GM10266 (cell line): ENCODE measurements around the gene PIR.
A peak's percentile ranks its signal among the peaks of the same experiment; 100 is the strongest.

Source experiments
- DNase-seq: peaks from one replicate; pipeline ENCODE4 v3.0.0; 2012; ENCODE audit errors: extremely low spot score
- TF ChIP-seq, protein P1 (sequence below): IDR thresholded peaks from 2 replicates; pipeline ENCODE4 v1.5.1; 2012; ENCODE audit warnings: mild to moderate bottlenecking, low read depth; ENCODE audit not compliant: control insufficient read depth, insufficient read depth; ENCODE audit errors: missing control alignments

PIR gene

DNA sequence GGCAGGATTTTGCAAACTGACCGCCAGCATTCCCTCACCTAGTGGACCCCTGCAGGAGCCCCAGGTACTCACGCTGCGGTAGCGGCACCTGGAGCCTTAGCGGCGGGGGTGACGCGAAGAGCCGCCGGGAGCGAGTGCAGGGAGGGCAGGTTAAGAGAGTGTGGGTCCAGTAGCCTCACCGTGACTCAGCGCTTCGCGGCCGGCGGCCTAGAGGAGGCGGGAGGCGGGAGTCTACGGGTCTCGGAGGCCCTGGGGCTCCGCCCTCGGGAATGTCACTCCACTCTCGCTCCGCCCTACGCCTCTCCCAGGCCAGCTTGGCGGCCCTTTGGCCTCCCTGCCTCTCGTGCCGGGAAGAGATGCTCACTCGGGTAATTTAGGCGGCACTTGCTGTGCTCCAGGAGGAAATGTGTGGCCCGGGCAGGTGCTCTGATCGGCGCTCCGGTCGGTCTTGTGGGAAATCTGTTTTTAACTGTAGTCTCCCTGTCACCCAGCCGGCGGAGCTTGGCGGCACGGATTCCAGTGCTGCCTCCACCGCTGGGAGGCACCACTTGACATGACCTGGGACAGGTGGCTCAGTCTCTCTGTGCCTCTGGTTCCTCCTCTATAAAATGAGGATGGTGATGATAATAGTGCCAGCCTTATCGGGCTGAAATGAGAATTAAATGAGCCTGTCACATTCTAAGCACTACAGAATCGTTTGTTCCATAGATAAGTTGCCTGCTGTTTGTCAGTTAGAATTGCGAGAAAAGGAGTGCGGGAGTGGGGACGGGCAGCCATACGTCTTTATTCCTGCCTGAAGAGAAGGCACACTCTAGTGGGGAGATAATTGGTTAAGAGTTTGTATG, at the start of gene PIR:
PIR (minus strand) TSS at position 216 of the 845 bp plus-strand sequence. CDS start 2,076 bp downstream, outside the sequence.
- DNase-seq, result peak; percentile 62

DNA sequence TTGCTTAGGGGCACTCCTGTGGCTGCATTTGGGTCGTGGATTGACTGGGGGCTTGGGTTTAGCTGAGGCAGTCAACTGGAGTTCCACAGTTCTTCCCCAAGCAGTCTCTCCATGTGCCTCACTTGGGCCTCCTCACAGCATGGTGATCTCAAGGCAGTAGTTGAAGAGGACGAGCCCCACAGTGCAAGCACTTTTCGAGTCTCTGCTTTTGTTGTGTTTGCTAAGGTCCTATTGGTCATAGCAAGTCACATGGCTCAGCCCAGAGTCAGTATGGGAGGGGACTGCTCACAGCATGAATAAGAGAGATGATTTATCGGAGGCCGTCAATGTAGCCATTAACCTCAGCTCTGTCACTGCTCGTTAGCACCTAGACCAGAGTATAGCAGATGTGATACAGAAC, 37.2 kb upstream of the PIR start:
- TF ChIP-seq, protein P1, sequence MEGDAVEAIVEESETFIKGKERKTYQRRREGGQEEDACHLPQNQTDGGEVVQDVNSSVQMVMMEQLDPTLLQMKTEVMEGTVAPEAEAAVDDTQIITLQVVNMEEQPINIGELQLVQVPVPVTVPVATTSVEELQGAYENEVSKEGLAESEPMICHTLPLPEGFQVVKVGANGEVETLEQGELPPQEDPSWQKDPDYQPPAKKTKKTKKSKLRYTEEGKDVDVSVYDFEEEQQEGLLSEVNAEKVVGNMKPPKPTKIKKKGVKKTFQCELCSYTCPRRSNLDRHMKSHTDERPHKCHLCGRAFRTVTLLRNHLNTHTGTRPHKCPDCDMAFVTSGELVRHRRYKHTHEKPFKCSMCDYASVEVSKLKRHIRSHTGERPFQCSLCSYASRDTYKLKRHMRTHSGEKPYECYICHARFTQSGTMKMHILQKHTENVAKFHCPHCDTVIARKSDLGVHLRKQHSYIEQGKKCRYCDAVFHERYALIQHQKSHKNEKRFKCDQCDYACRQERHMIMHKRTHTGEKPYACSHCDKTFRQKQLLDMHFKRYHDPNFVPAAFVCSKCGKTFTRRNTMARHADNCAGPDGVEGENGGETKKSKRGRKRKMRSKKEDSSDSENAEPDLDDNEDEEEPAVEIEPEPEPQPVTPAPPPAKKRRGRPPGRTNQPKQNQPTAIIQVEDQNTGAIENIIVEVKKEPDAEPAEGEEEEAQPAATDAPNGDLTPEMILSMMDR, result no peak
- DNase-seq, result no peak

More for the DNA sequence above, at the start of gene PIR:
- TF ChIP-seq, protein P1, result peak; percentile 41

DNA sequence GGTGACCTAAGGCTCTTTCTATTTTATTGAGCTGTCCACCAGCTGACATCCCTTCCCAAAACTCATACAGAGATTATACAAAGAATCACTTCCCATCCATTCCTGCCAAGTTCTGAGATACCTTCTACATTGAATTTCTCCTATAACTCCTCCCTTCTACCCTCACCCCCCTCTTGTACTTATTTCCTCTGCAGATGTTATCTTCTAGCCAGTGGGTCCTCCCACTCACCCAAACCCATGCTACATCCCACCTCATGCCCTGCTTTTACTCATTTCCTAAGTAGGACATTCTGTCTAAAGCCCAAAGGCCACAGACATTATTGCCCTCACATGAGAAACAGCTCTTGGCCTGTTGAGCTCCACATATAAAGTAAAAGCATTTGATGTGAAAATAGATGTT, 36.0 kb upstream of the PIR start:
- TF ChIP-seq, protein P1, result no peak
- DNase-seq, result no peak

DNA sequence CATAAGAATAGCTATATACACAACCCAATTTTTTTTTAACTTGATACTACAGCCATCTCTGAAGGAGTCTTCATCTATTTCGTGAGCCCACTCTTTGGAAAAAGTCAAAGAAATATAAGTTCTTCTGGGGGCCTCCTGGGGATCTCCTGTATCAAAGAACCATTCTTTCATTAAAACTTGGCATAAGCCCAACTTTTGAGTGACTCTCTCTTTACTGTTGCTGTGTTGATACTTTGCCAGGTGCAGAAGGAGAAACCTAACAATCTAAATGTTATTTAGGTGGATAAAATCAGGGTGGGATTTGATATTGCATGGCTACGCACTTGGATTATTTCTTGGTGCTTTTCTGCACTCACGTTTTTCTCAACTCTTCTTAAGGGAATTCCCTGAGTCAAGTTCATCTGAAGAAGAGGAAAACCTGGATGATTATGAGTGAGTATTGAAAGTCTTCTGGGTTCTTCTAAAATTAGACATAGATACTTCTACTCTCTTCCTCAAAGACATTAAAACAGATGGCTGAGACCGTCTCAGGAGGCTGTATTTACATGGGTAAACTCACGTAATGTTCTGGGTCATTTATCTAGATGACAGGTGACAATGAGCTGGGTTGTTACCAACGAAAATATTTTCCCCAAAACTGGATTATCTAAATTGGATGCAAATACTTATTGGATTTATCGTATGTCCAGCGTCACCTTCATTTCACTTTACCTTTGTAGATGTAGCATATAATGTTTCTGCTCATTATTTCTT, 32.7 kb upstream of the PIR start:
- DNase-seq, result no peak
- TF ChIP-seq, protein P1, result no peak

DNA sequence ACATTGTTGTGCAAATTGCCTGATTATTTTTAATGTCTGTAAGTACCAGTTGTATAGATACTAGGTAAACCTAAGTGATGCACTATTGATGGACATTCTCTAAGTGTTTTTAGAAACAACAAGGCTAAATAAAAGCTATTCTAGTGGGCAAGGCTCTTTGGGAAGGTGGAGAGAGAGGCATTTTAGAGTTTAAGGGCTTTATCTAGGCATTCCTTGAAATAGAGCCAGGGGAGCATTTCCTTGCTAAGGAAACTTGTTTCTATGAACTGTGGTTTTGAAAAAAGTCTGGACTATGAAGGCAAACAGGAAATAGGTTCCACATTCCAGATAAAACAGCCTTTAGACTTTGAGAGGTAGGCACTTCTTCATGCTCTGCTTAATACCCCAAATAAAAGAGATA, 31.3 kb upstream of the PIR start:
- TF ChIP-seq, protein P1, result no peak
- no peak for DNase-seq

DNA sequence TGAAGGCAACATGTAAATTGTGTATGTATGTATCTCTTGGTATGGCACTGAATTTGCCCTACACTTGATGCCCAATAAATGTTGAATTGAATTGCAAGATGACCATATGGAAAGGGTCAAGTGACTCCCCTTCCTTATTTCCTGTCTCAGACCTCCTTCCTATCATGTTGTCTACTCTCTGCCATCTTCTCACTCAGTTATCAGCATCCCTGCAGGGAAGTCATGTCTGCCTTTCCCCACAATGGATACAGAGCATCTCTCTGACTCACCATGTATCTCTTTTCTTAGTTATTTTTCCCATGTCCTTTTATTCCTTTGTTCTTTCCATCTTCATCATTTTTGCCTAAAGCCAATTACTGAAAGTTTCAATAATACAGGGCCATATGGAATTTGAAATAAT, 30.0 kb upstream of the PIR start:
- TF ChIP-seq, protein P1, result no peak
- no peak for DNase-seq

DNA sequence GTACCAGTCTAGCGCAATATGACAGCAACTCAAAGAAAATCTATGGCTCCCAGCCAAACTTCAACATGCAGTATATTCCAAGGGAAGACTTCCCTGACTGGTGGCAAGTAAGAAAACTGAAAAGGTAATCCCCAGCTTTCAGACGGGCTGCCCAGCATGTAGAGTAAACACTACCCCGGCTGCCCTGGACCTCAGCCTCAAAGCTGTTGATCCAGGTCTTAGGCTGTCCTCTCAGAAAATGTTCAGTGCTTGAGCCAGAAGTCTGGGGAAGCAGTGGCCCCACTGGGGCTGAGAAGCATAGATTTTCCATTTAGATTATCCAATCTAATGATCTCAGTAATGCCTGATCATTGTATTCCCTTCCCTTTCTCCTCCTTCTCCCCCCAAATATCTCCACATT, 29.3 kb upstream of the PIR start:
- TF ChIP-seq, protein P1, result no peak
- no peak for DNase-seq
